Measurements from ENCODE around the gene DXO.

Gene DXO

DNA sequence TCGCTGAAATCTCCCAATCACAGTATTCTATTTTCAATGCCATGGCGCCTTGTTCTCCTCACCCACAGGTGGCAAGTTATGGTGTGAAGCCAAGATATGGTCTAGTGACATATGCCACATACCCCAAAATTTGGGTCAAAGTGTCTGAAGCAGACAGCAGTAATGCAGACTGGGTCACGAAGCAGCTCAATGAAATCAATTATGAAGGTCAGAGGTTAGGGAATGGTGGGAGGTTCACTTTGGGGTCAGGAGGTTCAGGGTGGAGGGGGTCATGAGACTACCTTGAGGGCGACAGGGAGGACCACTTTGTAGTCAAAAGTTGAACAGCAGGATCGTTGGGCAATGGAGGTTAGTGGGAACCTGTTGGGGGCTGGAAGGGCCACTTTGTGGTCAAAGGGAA lies 23.6 kb downstream of the DXO start:
- Histone ChIP-seq H2AFZ (ENCODE audit: low read depth, low read length) (no peak overlapping the region), H3K4me2 (ENCODE audit: low read length) (no peak overlapping the region), H3K4me3 (ENCODE audit: low read length) (no peak overlapping the region), H3K36me3 (replicated peaks; ENCODE audit: low read depth, low read length) (no peaks in the 10 kb centered on the region), H4K20me1 (ENCODE audit: insufficient read depth, low read length) (no peaks in the 10 kb centered on the region), H3K9me3 (ENCODE audit: insufficient read depth, low read length) (no peaks in the 10 kb centered on the region), H3K27ac (ENCODE audit: low read length) (no peak overlapping the region), H3K4me1 (ENCODE audit: low read length) (peaks cover 5% of the 10 kb centered on the region), H3K9ac (ENCODE audit: low read length) (no peak overlapping the region), H3K27me3 (ENCODE audit: low read depth, low read length) (no peaks in the 10 kb centered on the region), H3K79me2 (ENCODE audit: low read length) (no peaks in the 10 kb centered on the region)
- TF ChIP-seq CTCF (IDR thresholded peaks at IDR 0.05; ENCODE audit: low read depth, low read length): no peak
- TF ChIP-seq EZH2phosphoT487 (IDR thresholded peaks at IDR 0.05; ENCODE audit: low read depth): no peak

DNA sequence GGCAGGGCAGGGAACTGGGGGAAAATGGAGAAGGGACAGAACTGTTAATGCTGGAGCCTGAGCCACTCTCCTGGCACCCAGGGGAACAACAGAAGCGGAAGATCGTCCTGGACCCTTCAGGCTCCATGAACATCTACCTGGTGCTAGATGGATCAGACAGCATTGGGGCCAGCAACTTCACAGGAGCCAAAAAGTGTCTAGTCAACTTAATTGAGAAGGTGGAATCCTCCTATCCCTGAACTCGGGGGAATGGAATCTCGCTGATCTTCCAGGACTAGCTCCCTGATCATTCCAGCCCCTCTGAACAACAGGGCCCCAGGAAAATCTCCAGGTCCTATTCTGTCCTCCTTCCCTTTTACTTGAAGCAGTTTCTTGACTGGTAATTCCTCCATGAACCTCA lies 24.1 kb downstream of the DXO start:
- Histone ChIP-seq H3K4me2 (ENCODE audit: low read length) (no peak overlapping the region), H3K9ac (ENCODE audit: low read length) (no peak overlapping the region), H3K79me2 (ENCODE audit: low read length) (no peaks in the 10 kb centered on the region), H4K20me1 (ENCODE audit: insufficient read depth, low read length) (no peaks in the 10 kb centered on the region), H3K27me3 (ENCODE audit: low read depth, low read length) (no peaks in the 10 kb centered on the region), H2AFZ (ENCODE audit: low read depth, low read length) (no peak overlapping the region), H3K4me3 (ENCODE audit: low read length) (no peak overlapping the region), H3K9me3 (ENCODE audit: insufficient read depth, low read length) (no peaks in the 10 kb centered on the region), H3K36me3 (replicated peaks; ENCODE audit: low read depth, low read length) (no peaks in the 10 kb centered on the region), H3K4me1 (ENCODE audit: low read length) (peaks cover 5% of the 10 kb centered on the region), H3K27ac (ENCODE audit: low read length) (no peak overlapping the region)
- TF ChIP-seq CTCF (IDR thresholded peaks at IDR 0.05; ENCODE audit: low read depth, low read length): no peak
- TF ChIP-seq EZH2phosphoT487 (IDR thresholded peaks at IDR 0.05; ENCODE audit: low read depth): no peak

DNA sequence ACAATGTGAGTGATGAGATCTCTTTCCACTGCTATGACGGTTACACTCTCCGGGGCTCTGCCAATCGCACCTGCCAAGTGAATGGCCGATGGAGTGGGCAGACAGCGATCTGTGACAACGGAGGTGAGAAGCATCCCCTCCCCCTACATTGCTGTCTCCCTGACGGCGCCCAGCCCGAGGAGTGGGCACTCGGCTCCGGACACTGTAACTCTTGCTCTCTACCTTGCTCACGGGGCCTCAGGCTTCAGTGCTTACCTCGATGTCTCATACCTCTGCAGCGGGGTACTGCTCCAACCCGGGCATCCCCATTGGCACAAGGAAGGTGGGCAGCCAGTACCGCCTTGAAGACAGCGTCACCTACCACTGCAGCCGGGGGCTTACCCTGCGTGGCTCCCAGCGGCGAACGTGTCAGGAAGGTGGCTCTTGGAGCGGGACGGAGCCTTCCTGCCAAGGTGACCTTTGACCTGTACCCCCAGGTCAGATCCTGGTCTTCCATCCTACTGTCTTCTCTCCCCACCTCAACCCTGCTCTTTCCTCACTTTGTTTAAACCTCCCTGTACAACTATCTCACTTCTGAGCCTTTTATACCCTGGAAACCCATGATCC lies 24.8 kb downstream of the DXO start:
- Histone ChIP-seq H3K4me2 (ENCODE audit: low read length) (no peak overlapping the region), H2AFZ (ENCODE audit: low read depth, low read length) (no peak overlapping the region), H3K9ac (ENCODE audit: low read length) (no peak overlapping the region), H3K27ac (ENCODE audit: low read length) (no peak overlapping the region), H4K20me1 (ENCODE audit: insufficient read depth, low read length) (no peaks in the 10 kb centered on the region), H3K36me3 (replicated peaks; ENCODE audit: low read depth, low read length) (no peaks in the 10 kb centered on the region), H3K27me3 (ENCODE audit: low read depth, low read length) (no peaks in the 10 kb centered on the region), H3K9me3 (ENCODE audit: insufficient read depth, low read length) (no peaks in the 10 kb centered on the region), H3K4me3 (ENCODE audit: low read length) (no peak overlapping the region), H3K79me2 (ENCODE audit: low read length) (no peaks in the 10 kb centered on the region), H3K4me1 (ENCODE audit: low read length) (peaks cover 5% of the 10 kb centered on the region)
- no peak for TF ChIP-seq EZH2phosphoT487 (IDR thresholded peaks at IDR 0.05; ENCODE audit: low read depth)
- no peak for TF ChIP-seq CTCF (IDR thresholded peaks at IDR 0.05; ENCODE audit: low read depth, low read length)

- H3K36me3 ChIP-seq (replicated peaks; ENCODE audit: low read depth, low read length): no peaks in the 10 kb centered on the region
- no peak for TF ChIP-seq EZH2phosphoT487 (IDR thresholded peaks at IDR 0.05; ENCODE audit: low read depth)
- TF ChIP-seq CTCF (IDR thresholded peaks at IDR 0.05; ENCODE audit: low read depth, low read length): no peak
- no peak overlapping the region for H3K9ac ChIP-seq (ENCODE audit: low read length)
- H3K4me2 ChIP-seq (ENCODE audit: low read length): no peak overlapping the region
- no peaks in the 10 kb centered on the region for H3K9me3 ChIP-seq (ENCODE audit: insufficient read depth, low read length)
- H3K27ac ChIP-seq (ENCODE audit: low read length): no peak overlapping the region
- no peaks in the 10 kb centered on the region for H3K79me2 ChIP-seq (ENCODE audit: low read length)
- H4K20me1 ChIP-seq (ENCODE audit: insufficient read depth, low read length): no peaks in the 10 kb centered on the region
- no peaks in the 10 kb centered on the region for H3K27me3 ChIP-seq (ENCODE audit: low read depth, low read length)
- H3K4me1 ChIP-seq (ENCODE audit: low read length): peaks cover 5% of the 10 kb centered on the region
- no peak overlapping the region for H3K4me3 ChIP-seq (ENCODE audit: low read length)
- no peak overlapping the region for H2AFZ ChIP-seq (ENCODE audit: low read depth, low read length)
Measured at GRCh38 chr6:31946370-31946885, 25.5 kb downstream of the DXO start.
